ENCODE results near the gene SLC10A7.

DNA sequence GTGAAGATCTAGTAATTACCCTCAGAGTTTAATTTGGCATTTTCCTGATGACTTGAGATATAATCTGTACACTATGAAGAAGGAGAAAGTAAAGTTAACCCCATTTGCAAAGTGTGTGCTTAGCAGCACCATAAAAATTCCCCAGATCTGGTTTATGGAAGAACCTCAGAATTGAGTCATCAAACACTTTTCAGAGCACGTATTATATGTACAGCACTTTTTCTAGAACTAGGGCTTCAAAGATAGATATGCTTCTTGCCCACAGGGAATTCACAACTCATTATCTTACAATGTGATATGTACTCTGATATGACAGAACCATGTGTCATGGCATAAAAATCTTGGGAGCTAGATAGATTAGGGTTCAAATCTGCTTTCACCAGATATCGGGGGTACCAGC lies 150.9 kb downstream of the SLC10A7 start:
- TF ChIP-seq EZH2 (IDR thresholded peaks at IDR 0.05; ENCODE audit: low read length): no peak
- TF ChIP-seq, protein P1, sequence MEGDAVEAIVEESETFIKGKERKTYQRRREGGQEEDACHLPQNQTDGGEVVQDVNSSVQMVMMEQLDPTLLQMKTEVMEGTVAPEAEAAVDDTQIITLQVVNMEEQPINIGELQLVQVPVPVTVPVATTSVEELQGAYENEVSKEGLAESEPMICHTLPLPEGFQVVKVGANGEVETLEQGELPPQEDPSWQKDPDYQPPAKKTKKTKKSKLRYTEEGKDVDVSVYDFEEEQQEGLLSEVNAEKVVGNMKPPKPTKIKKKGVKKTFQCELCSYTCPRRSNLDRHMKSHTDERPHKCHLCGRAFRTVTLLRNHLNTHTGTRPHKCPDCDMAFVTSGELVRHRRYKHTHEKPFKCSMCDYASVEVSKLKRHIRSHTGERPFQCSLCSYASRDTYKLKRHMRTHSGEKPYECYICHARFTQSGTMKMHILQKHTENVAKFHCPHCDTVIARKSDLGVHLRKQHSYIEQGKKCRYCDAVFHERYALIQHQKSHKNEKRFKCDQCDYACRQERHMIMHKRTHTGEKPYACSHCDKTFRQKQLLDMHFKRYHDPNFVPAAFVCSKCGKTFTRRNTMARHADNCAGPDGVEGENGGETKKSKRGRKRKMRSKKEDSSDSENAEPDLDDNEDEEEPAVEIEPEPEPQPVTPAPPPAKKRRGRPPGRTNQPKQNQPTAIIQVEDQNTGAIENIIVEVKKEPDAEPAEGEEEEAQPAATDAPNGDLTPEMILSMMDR (optimal IDR thresholded peaks at IDR 0.05 in 1 of 3, IDR thresholded peaks at IDR 0.05 in 1 of 3, conservative IDR thresholded peaks at IDR 0.05 in 1 of 3; ENCODE audit: extremely low read depth in 1 of 3, insufficient read depth in 2 of 3, low read length in 3 of 3): no peak

All from keratinocyte (primary cell).